Measurements from ENCODE around the gene CDKAL1. TPM values are rescaled to one million over a fixed set of nuclear protein-coding genes. Genes with fewer than 3 reads are reported as not detected.
A peak's percentile ranks its signal among the peaks of the same experiment; 100 is the strongest.

Gene CDKAL1
- total and polyA plus RNA-seq, 10 of the 15 experiments (the other 5 are each of a cell fraction or from before 2014, with no cell fraction given): 10.7 to 26.9 (median 17.3) TPM

- TF ChIP-seq EP300 (IDR thresholded peaks at IDR 0.05; ENCODE audit: borderline replicate concordance in 1 of 2, control insufficient read depth in 1 of 2, low read depth in 2 of 2, low read length in 2 of 2) (peak in 1 of 2 experiments; percentile 25; a peak in 1 of 4 replicates), WRNIP1 (IDR thresholded peaks at IDR 0.05; ENCODE audit: borderline replicate concordance, low read depth, low read length) (no peak), NR2F1 (conservative IDR thresholded peaks at IDR 0.05) (peak; percentile 76), IRF3 (IDR thresholded peaks at IDR 0.05) (no peak), MYB (IDR thresholded peaks at IDR 0.05; ENCODE audit: borderline replicate concordance, low read depth, low read length) (no peak), POU2F2 (IDR thresholded peaks at IDR 0.05; ENCODE audit: borderline replicate concordance, low read depth, low read length) (no peak), MXI1 (IDR thresholded peaks at IDR 0.05; ENCODE audit: low read depth, low read length) (no peak), TBL1XR1 (IDR thresholded peaks at IDR 0.05; ENCODE audit: low read depth, low read length) (no peak), NFYB (IDR thresholded peaks at IDR 0.05; ENCODE audit: insufficient read depth, low read depth, low read length) (no peak), USF1 (IDR thresholded peaks at IDR 0.05; ENCODE audit: borderline replicate concordance, extremely low read length, insufficient read depth, low read depth, low read length) (no peak), ASH2L (IDR thresholded peaks at IDR 0.05; ENCODE audit: borderline replicate concordance, low read depth) (no peak), RCOR1 (conservative IDR thresholded peaks at IDR 0.05; ENCODE audit: low read depth, low read length) (no peak), ZBTB33 (IDR thresholded peaks at IDR 0.05) (no peak), ZNF622 (IDR thresholded peaks at IDR 0.05) (no peak)
- TF ChIP-seq, protein P1, sequence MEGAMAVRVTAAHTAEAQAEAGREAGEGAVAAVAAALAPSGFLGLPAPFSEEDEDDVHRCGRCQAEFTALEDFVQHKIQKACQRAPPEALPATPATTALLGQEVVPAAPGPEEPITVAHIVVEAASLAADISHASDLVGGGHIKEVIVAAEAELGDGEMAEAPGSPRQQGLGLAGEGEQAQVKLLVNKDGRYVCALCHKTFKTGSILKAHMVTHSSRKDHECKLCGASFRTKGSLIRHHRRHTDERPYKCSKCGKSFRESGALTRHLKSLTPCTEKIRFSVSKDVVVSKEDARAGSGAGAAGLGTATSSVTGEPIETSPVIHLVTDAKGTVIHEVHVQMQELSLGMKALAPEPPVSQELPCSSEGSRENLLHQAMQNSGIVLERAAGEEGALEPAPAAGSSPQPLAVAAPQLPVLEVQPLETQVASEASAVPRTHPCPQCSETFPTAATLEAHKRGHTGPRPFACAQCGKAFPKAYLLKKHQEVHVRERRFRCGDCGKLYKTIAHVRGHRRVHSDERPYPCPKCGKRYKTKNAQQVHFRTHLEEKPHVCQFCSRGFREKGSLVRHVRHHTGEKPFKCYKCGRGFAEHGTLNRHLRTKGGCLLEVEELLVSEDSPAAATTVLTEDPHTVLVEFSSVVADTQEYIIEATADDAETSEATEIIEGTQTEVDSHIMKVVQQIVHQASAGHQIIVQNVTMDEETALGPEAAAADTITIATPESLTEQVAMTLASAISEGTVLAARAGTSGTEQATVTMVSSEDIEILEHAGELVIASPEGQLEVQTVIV (IDR thresholded peaks at IDR 0.05; ENCODE audit: borderline replicate concordance, partially characterized antibody): no peak
- TF ChIP-seq, protein P2, sequence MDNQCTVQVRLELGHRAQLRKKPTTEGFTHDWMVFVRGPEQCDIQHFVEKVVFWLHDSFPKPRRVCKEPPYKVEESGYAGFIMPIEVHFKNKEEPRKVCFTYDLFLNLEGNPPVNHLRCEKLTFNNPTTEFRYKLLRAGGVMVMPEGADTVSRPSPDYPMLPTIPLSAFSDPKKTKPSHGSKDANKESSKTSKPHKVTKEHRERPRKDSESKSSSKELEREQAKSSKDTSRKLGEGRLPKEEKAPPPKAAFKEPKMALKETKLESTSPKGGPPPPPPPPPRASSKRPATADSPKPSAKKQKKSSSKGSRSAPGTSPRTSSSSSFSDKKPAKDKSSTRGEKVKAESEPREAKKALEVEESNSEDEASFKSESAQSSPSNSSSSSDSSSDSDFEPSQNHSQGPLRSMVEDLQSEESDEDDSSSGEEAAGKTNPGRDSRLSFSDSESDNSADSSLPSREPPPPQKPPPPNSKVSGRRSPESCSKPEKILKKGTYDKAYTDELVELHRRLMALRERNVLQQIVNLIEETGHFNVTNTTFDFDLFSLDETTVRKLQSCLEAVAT (IDR thresholded peaks at IDR 0.05): peak; percentile 28; the same call in 1 of the 2 replicates
- TF ChIP-seq, protein P3, sequence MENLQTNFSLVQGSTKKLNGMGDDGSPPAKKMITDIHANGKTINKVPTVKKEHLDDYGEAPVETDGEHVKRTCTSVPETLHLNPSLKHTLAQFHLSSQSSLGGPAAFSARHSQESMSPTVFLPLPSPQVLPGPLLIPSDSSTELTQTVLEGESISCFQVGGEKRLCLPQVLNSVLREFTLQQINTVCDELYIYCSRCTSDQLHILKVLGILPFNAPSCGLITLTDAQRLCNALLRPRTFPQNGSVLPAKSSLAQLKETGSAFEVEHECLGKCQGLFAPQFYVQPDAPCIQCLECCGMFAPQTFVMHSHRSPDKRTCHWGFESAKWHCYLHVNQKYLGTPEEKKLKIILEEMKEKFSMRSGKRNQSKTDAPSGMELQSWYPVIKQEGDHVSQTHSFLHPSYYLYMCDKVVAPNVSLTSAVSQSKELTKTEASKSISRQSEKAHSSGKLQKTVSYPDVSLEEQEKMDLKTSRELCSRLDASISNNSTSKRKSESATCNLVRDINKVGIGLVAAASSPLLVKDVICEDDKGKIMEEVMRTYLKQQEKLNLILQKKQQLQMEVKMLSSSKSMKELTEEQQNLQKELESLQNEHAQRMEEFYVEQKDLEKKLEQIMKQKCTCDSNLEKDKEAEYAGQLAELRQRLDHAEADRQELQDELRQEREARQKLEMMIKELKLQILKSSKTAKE (IDR thresholded peaks at IDR 0.05; ENCODE audit: low read depth, poor library complexity, severe bottlenecking): peak; percentile 37
These were observed 632.5 kb downstream of the CDKAL1 start (continued) for GRCh38 chr6:21166754-21167153.
